ENCODE results near the gene PIK3C2A.
"Not testable (repeated sequence)": the region's sequence is repeated elsewhere in the genome, so short reads cannot be mapped to it uniquely, and the experiment has no call there.

- not testable (repeated sequence) for TF ChIP-seq ZNF780A (CRISPR knock-in tag; IDR thresholded peaks at IDR 0.05); EP300 (IDR thresholded peaks at IDR 0.05; ENCODE audit: low read depth in 2 of 2, low read length in 2 of 2); EP300 (CRISPR knock-in tag; IDR thresholded peaks at IDR 0.05; ENCODE audit: borderline replicate concordance); SP1 (IDR thresholded peaks at IDR 0.05); SP1 (CRISPR knock-in tag; IDR thresholded peaks at IDR 0.05); RBM22 (optimal IDR thresholded peaks at IDR 0.05; ENCODE audit: low read length); SMARCC2 (IDR thresholded peaks at IDR 0.05); CTCF (CRISPR knock-in tag; IDR thresholded peaks at IDR 0.05); HMGXB4 (CRISPR knock-in tag; IDR thresholded peaks at IDR 0.05; ENCODE audit: borderline replicate concordance in 1 of 2, low read depth in 1 of 2); HDAC1 (CRISPR knock-in tag; IDR thresholded peaks at IDR 0.05)
Measured at GRCh38 chr11:17242954-17243353, 35.2 kb upstream of the PIK3C2A start.

Data from HepG2 (cell line).